SU-DHL-6 (cell line): ENCODE results near the gene GPX3.
A peak's percentile ranks its signal among the peaks of the same experiment; 100 is the strongest.

Experiments used
- H2AFZ ChIP-seq: fragments of 200-600 bp; sonication (generic); 2 replicates; pipeline ENCODE4 v1.6.1; 2014; ENCODE audit warnings: low read depth, mild to moderate bottlenecking, moderate library complexity, mixed read lengths, antibody characterized with exemption, low read length; ENCODE audit not compliant: severe bottlenecking
- H3F3A ChIP-seq: fragments of 200-600 bp; shearing (Covaris generic); 2 replicates; pipeline ENCODE4 v1.6.0; 2016; ENCODE audit warnings: antibody characterized with exemption, mild to moderate bottlenecking; ENCODE audit not compliant: insufficient read depth
- H3K27ac ChIP-seq: fragments of 200-600 bp; sonication (generic); 2 replicates; pipeline ENCODE4 v1.5.1; 2016; ENCODE audit warnings: low read depth, mild to moderate bottlenecking, low read length, moderate library complexity, mixed read lengths
- H3K27me3 ChIP-seq: fragments of 200-600 bp; sonication (generic), shearing (Covaris generic); 2 replicates; pipeline ENCODE4 v1.6.0; 2014; ENCODE audit warnings: mild to moderate bottlenecking, low read length
- H3K36me3 ChIP-seq: fragments of 200-600 bp; sonication (generic); 2 replicates; pipeline ENCODE4 v1.6.1; 2014; ENCODE audit warnings: mild to moderate bottlenecking, low read length, mixed read lengths
- H3K4me2 ChIP-seq: fragments of 300-600, 200-600 bp; shearing (Covaris generic), sonication (generic); 2 replicates; pipeline ENCODE4 v1.6.0; 2014; ENCODE audit warnings: low read length, low read depth, mild to moderate bottlenecking; ENCODE audit not compliant: poor library complexity, severe bottlenecking
- H3K4me3 ChIP-seq: fragments of 200-600 bp; sonication (generic); 2 replicates; pipeline ENCODE4 v1.5.1; 2014; ENCODE audit warnings: antibody characterized with exemption, low read length, mild to moderate bottlenecking, mixed read lengths; ENCODE audit not compliant: insufficient read depth, poor library complexity, severe bottlenecking
- H3K79me2 ChIP-seq: fragments of 200-600 bp; sonication (generic); 2 replicates; pipeline ENCODE4 v1.6.1; 2014; ENCODE audit warnings: mild to moderate bottlenecking, low read length, moderate library complexity; ENCODE audit not compliant: insufficient read depth
- H3K9ac ChIP-seq: fragments of 200-600 bp; sonication (generic); 2 replicates; pipeline ENCODE4 v1.7.0; 2014; ENCODE audit warnings: mild to moderate bottlenecking, low read length
- H3K9me2 ChIP-seq: fragments of 200-600 bp; sonication (generic); replicated peaks from 2 replicates; pipeline ENCODE4 v1.6.1; 2014; ENCODE audit warnings: low read length; ENCODE audit not compliant: insufficient read depth
- H3K9me3 ChIP-seq: fragments of 200-600 bp; sonication (generic); 2 replicates; pipeline ENCODE4 v1.6.1; 2014; ENCODE audit warnings: low read length, mixed read lengths; ENCODE audit not compliant: insufficient read depth
- H4K20me1 ChIP-seq: fragments of 200-600 bp; sonication (generic); 2 replicates; pipeline ENCODE4 v1.6.1; 2014; ENCODE audit warnings: low read depth, mild to moderate bottlenecking, antibody characterized with exemption, low read length, moderate library complexity, mixed read lengths
- CTCF ChIP-seq: fragments of 200-600 bp; sonication (generic); IDR thresholded peaks from one replicate; pipeline ENCODE4 v1.5.1; 2017; ENCODE audit warnings: antibody characterized with exemption, mild to moderate bottlenecking, low read length, moderate library complexity; ENCODE audit not compliant: insufficient read depth, poor library complexity, severe bottlenecking
- EZH2phosphoT487 ChIP-seq: fragments of 200-600 bp; sonication (generic), shearing (Covaris generic); conservative IDR thresholded peaks from 2 replicates; pipeline ENCODE4 v1.6.1; 2018; ENCODE audit warnings: mild to moderate bottlenecking, antibody characterized with exemption, low read length, moderate library complexity, mixed read lengths

GPX3 gene

DNA sequence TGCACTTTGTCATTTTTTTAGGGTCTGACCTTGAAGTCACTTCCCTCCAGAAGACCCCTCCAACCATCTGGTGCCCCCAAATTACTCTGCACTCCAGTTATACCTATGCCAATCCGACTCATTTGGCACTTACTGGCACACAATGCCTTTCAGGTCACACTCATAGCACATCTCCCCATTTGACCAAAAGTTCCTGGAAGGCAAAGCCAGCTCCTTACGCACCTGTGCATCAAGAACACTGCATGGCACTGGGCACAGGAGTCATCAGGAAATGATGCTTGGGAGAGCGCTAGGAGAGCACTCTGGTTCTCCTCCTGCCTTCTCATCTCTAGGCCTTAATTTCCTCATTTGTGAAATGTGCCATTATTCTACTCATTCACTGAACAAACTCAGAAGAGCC, 57.6 kb downstream of the GPX3 start:
- H3K4me2 ChIP-seq = peak overlapping the region; percentile 91
- H3K9ac ChIP-seq = peak overlapping the region; percentile 32
- TF ChIP-seq EZH2phosphoT487 (no peak), CTCF (no peak)
- peak overlapping the region; percentile 45; the same call in 1 of the 2 replicates for H3K27ac ChIP-seq
- no peaks in the 10 kb centered on the region for H4K20me1 ChIP-seq
- H2AFZ ChIP-seq = no peak overlapping the region
- no peaks in the 10 kb centered on the region for H3K9me3 ChIP-seq
- H3K79me2 ChIP-seq = peaks cover 95% of the 10 kb centered on the region
- H3K9me2 ChIP-seq = no peaks in the 10 kb centered on the region
- no peaks in the 10 kb centered on the region for H3K27me3 ChIP-seq
- peaks cover 17% of the 10 kb centered on the region; the same call in 1 of the 2 replicates for H3F3A ChIP-seq
- H3K4me3 ChIP-seq = no peak overlapping the region
- H3K36me3 ChIP-seq = peaks cover 10% of the 10 kb centered on the region; the same call in 1 of the 2 replicates
